ENCODE results near the gene LIN9.

DNA sequence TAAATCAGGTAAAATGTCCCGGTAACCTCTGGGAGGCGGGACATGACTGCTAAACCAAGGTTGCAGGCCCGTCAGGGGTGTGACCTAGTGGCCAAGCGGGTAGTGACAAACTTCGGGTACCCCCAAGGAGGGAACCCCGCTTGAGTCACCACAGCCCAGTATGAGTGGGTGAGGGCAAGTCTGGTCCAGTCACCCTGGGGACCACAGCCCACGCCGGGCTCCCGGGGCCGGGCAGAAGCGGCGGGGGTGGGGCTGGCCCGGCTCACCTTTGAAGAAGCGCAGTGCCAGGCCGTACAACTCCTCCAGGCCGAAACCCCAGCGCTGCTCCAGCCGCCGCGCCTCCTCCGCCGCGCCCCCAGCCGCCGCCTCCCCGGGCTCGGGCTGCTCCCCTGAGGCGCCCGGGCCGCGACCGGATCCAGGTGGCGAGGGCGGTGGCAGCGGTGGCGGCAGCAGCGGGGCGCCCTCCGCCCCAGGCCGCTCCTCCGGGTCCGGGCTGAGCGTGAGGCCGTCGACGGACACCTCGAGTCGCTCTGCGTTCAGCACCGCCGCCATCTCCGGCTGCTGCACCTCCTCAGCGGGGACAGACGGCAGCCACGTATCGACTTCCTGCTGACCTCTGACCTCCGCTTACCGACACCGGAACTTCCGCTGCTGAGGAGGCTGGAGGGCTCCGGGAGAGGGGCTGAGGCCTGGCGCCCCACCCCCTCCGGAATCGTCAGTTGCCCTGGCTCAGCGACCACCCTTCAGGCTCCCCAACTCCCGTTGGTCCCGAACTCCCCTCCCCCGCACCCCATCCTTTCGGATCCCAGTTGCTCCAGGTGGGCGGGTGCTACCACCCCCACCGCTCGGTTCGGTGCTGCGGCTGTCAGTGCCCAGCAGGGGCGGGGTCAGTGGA, 122.6 kb downstream of the LIN9 start, which contains the start of gene ACBD3:
- peak; percentile 92 to 96 (median 96) for TF ChIP-seq POLR2AphosphoS5 (IDR thresholded peaks at IDR 0.05)
- TF ChIP-seq, protein P1, sequence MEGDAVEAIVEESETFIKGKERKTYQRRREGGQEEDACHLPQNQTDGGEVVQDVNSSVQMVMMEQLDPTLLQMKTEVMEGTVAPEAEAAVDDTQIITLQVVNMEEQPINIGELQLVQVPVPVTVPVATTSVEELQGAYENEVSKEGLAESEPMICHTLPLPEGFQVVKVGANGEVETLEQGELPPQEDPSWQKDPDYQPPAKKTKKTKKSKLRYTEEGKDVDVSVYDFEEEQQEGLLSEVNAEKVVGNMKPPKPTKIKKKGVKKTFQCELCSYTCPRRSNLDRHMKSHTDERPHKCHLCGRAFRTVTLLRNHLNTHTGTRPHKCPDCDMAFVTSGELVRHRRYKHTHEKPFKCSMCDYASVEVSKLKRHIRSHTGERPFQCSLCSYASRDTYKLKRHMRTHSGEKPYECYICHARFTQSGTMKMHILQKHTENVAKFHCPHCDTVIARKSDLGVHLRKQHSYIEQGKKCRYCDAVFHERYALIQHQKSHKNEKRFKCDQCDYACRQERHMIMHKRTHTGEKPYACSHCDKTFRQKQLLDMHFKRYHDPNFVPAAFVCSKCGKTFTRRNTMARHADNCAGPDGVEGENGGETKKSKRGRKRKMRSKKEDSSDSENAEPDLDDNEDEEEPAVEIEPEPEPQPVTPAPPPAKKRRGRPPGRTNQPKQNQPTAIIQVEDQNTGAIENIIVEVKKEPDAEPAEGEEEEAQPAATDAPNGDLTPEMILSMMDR (IDR thresholded peaks at IDR 0.05): peak in 3 of 5 experiments; percentile 21 to 47 (median 39)
